ENCODE data around the gene APBA3. TPM values are rescaled to one million over a fixed set of nuclear protein-coding genes. Genes with fewer than 3 reads are reported as not detected.

The APBA3 gene
- polyA plus RNA-seq, 1 donor (not counting 4 experiments of a cell fraction or from before 2014, with no cell fraction given) = 6.7 TPM

DNA sequence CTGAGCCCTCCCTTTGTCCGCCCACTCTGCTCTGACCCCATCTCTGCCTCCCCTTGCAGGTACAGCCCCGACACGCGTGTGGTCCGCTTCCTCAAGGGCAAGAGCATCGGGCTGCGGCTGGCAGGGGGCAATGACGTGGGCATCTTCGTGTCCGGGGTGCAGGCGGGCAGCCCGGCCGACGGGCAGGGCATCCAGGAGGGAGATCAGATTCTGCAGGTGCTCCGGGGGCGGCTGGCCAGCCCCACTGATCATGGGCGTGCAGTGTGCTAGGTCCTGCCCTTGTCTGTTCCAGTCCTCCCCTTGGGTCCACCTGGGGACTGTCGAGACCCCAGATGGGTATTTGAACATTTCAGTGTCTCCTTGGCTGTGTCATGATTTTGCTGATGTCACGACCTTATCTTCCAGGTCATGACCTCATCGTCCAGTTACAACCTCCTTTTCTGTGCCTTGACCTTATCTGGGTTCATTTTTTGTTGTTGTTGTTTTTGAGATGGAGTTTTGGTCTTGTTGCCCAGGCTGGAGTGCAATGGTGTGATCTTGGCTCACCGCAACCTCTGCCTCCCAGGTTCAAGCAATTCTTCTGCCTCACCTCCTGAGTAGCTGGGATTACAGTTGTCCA is 25.3 kb downstream of the APBA3 start:
- Histone ChIP-seq H4K20me1 (ENCODE audit: control insufficient read depth, extremely low read depth, insufficient read depth, low read length) (no peaks in the 10 kb centered on the region), H3K27ac (ENCODE audit: control insufficient read depth, insufficient read depth, low read length) (no peak overlapping the region), H3K36me3 (ENCODE audit: control insufficient read depth in 2 of 2, extremely low read depth in 1 of 2, insufficient read depth in 2 of 2, low read length in 2 of 2) (no peaks in the 10 kb centered on the region), H3K79me2 (ENCODE audit: control insufficient read depth, insufficient read depth, low read length) (no peaks in the 10 kb centered on the region), H3K27me3 (ENCODE audit: control insufficient read depth, extremely low read depth, insufficient read depth, low read length) (peaks cover 3% of the 10 kb centered on the region), H3K9me3 (ENCODE audit: control insufficient read depth, low read depth, low read length) (no peaks in the 10 kb centered on the region), H3K9me1 (ENCODE audit: control insufficient read depth, extremely low read depth, insufficient read depth, low read length) (no peaks in the 10 kb centered on the region), H3K4me1 (ENCODE audit: control insufficient read depth, extremely low read depth, insufficient read depth, low read length) (no peaks in the 10 kb centered on the region), H2AFZ (ENCODE audit: control insufficient read depth, low read length) (no peak overlapping the region), H3K4me3 (ENCODE audit: control insufficient read depth in 2 of 3, extremely low read depth in 1 of 3, insufficient read depth in 2 of 3, low read depth in 1 of 3, low read length in 3 of 3) (no peak overlapping the region), H3K4me2 (ENCODE audit: control insufficient read depth, extremely low read depth, insufficient read depth, low read depth, low read length) (no peak overlapping the region), H3K9ac (ENCODE audit: control insufficient read depth, extremely low read depth, insufficient read depth, low read length) (no peak overlapping the region)
- dilution Hi-C loops (cut with MboI; ENCODE audit: extremely low pct_ligation_motif_present, low sequenced_read_pairs) = no loop called here
- DNase-seq (ENCODE audit: low read depth, low spot score) (no peak), FAIRE-seq (no peak)
- no peak for TF ChIP-seq EZH2 (IDR thresholded peaks at IDR 0.05; ENCODE audit: low read length)
- no peak for TF ChIP-seq CTCF (optimal IDR thresholded peaks at IDR 0.05 in 1 of 3, IDR thresholded peaks at IDR 0.05 in 1 of 3, conservative IDR thresholded peaks at IDR 0.05 in 1 of 3; ENCODE audit: extremely low read depth in 1 of 3, insufficient read depth in 2 of 3, low read length in 3 of 3)

DNA sequence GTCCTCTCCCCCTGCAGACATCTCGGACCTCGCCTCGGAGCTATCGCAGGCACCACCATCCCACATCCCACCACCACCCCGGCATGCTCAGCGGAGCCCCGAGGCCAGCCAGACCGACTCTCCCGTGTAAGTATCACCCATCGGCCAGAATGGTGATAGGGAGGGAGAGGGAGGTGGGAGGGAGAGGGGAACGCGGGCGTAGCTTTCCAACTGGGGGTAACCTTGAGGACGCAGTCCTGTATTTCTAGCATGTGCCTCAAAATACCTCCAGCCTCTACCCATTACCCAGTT is 27.2 kb downstream of the APBA3 start:
- Histone ChIP-seq H3K9ac (ENCODE audit: control insufficient read depth, extremely low read depth, insufficient read depth, low read length) (no peak overlapping the region), H3K4me3 (ENCODE audit: control insufficient read depth in 2 of 3, extremely low read depth in 1 of 3, insufficient read depth in 2 of 3, low read depth in 1 of 3, low read length in 3 of 3) (no peak overlapping the region), H4K20me1 (ENCODE audit: control insufficient read depth, extremely low read depth, insufficient read depth, low read length) (no peaks in the 10 kb centered on the region), H3K27me3 (ENCODE audit: control insufficient read depth, extremely low read depth, insufficient read depth, low read length) (peaks cover 3% of the 10 kb centered on the region), H3K79me2 (ENCODE audit: control insufficient read depth, insufficient read depth, low read length) (no peaks in the 10 kb centered on the region), H3K9me1 (ENCODE audit: control insufficient read depth, extremely low read depth, insufficient read depth, low read length) (no peaks in the 10 kb centered on the region), H3K27ac (ENCODE audit: control insufficient read depth, insufficient read depth, low read length) (no peak overlapping the region), H3K9me3 (ENCODE audit: control insufficient read depth, low read depth, low read length) (no peaks in the 10 kb centered on the region), H3K4me2 (ENCODE audit: control insufficient read depth, extremely low read depth, insufficient read depth, low read depth, low read length) (no peak overlapping the region), H3K36me3 (ENCODE audit: control insufficient read depth in 2 of 2, extremely low read depth in 1 of 2, insufficient read depth in 2 of 2, low read length in 2 of 2) (no peaks in the 10 kb centered on the region), H3K4me1 (ENCODE audit: control insufficient read depth, extremely low read depth, insufficient read depth, low read length) (no peaks in the 10 kb centered on the region), H2AFZ (ENCODE audit: control insufficient read depth, low read length) (no peak overlapping the region)
- dilution Hi-C loops (cut with MboI; ENCODE audit: extremely low pct_ligation_motif_present, low sequenced_read_pairs) = no loop called here
- DNase-seq (ENCODE audit: low read depth, low spot score) = no peak
- FAIRE-seq = no peak
- TF ChIP-seq CTCF (optimal IDR thresholded peaks at IDR 0.05 in 1 of 3, IDR thresholded peaks at IDR 0.05 in 1 of 3, conservative IDR thresholded peaks at IDR 0.05 in 1 of 3; ENCODE audit: extremely low read depth in 1 of 3, insufficient read depth in 2 of 3, low read length in 3 of 3) (no peak), EZH2 (IDR thresholded peaks at IDR 0.05; ENCODE audit: low read length) (no peak)
